Measurements from ENCODE around the gene NRAS.

NRAS gene

GRCh38 chr1:114725230-114725629 is 8.7 kb upstream of the NRAS start:
- DNase-seq = no peak

- no peak for DNase-seq
Observed at GRCh38 chr1:114723915-114724314, 7.3 kb upstream of the NRAS start.

- DNase-seq = no peak
Observed at GRCh38 chr1:114723457-114723856, 6.9 kb upstream of the NRAS start.

GRCh38 chr1:114720492-114720891 is 3.9 kb upstream of the NRAS start:
- no peak for DNase-seq

- no peak for DNase-seq
Observed at GRCh38 chr1:114719424-114719787, 2.8 kb upstream of the NRAS start.

- DNase-seq = no peak
Observed at GRCh38 chr1:114718661-114719423, 2.3 kb upstream of the NRAS start.

- no peak for DNase-seq
Observed at GRCh38 chr1:114715952-114716303, 643 bp downstream of the NRAS start.

GRCh38 chr1:114712977-114713376 is 3.6 kb downstream of the NRAS start:
- DNase-seq = no peak

GRCh38 chr1:114710360-114710759 is 6.2 kb downstream of the NRAS start:
- no peak for DNase-seq

GRCh38 chr1:114707604-114708003 is 9.0 kb downstream of the NRAS start:
- no peak for DNase-seq

GRCh38 chr1:114703242-114703641 is 13.3 kb downstream of the NRAS start:
- no peak for DNase-seq

GRCh38 chr1:114702737-114703136 is 13.8 kb downstream of the NRAS start:
- DNase-seq = no peak

GRCh38 chr1:114701931-114702330 is 14.6 kb downstream of the NRAS start:
- no peak for DNase-seq

GRCh38 chr1:114700036-114700600 is 16.5 kb downstream of the NRAS start:
- no peak for DNase-seq

- no peak for DNase-seq
Observed at GRCh38 chr1:114696810-114697209, 19.8 kb downstream of the NRAS start.

- no peak for DNase-seq
Observed at GRCh38 chr1:114695430-114696058, 21.0 kb downstream of the NRAS start, which contains the start of gene AMPD1. AMPD1 (minus strand) TSS chr1:114695546; CDS start chr1:114695471, 75 bp downstream.

- DNase-seq = no peak
Observed at GRCh38 chr1:114694540-114695310, 21.8 kb downstream of the NRAS start.

GRCh38 chr1:114692947-114693346 is 23.6 kb downstream of the NRAS start:
- DNase-seq = no peak

GRCh38 chr1:114691061-114691460 is 25.5 kb downstream of the NRAS start:
- no peak for DNase-seq

- DNase-seq = no peak
Observed at GRCh38 chr1:114690148-114690547, 26.4 kb downstream of the NRAS start.

GRCh38 chr1:114688526-114688925 is 28.0 kb downstream of the NRAS start:
- DNase-seq = no peak

- DNase-seq = no peak
Observed at GRCh38 chr1:114685851-114686250, 30.7 kb downstream of the NRAS start.

GRCh38 chr1:114677691-114678090 is 38.9 kb downstream of the NRAS start:
- DNase-seq = no peak

- DNase-seq = no peak
Observed at GRCh38 chr1:114676115-114676514, 40.5 kb downstream of the NRAS start.

Data from NCI-H524 treated with DMSO at 0.1 percent for 48 hours (cell line).